Right ventricle myocardium inferior (tissue), 1 donor: ENCODE measurements around the gene TEX261. TPM values are rescaled to one million over a fixed set of nuclear protein-coding genes. Genes with fewer than 3 reads are reported as not detected.
"Not testable (repeated sequence)": the region's sequence is repeated elsewhere in the genome, so short reads cannot be mapped to it uniquely, and the experiment has no call there.

Experiments used
- ATAC-seq: fragments of 200-7000 bp; cut with Tn5 transposase; one replicate; pipeline ENCODE4 v1.9.1; 2020; ENCODE audit warnings: mild to moderate bottlenecking, moderate library complexity
- DNase-seq: peaks from one replicate; pipeline ENCODE4 v3.0.0; 2021; ENCODE audit errors: missing footprints
- intact Hi-C: fragments of 100-400 bp; cut with DNase I; formaldehyde crosslinking; loops from one replicate; pipeline ENCODE4 v1.11.0; 2022
- long read RNA-seq: library from polyadenylated mRNA; unstranded; transcript quantifications from one replicate; pipeline ENCODE4 v2.0.0, GENCODE V29; 2021
- total RNA-seq: library from RNA; stranded (reverse); fragmentation: NEBNext Ultra II Directional; extraction: Animal tissue kit (Norgen Biotek cat#: 25700); gene quantifications from one replicate; pipeline ENCODE4 v1.2.1, GENCODE V29; 2021
- donor health status: DM: no; HTN: yes; CAD: no; lungs with severe emphysema.

Gene TEX261
- total RNA-seq = 63.8 TPM
- long read RNA-seq, transcript TEX261-202 (5 exons, 758 nt) = minor isoform, 8 of 77 reads
- long read RNA-seq, transcript TEX261-201 (6 exons, 3,441 nt) = major isoform, 51 of 77 reads
- long read RNA-seq, partial matches to known transcripts = 3 of 77 reads
- long read RNA-seq, other reads (novel, unspliced or antisense) = 13 of 77 reads

DNA sequence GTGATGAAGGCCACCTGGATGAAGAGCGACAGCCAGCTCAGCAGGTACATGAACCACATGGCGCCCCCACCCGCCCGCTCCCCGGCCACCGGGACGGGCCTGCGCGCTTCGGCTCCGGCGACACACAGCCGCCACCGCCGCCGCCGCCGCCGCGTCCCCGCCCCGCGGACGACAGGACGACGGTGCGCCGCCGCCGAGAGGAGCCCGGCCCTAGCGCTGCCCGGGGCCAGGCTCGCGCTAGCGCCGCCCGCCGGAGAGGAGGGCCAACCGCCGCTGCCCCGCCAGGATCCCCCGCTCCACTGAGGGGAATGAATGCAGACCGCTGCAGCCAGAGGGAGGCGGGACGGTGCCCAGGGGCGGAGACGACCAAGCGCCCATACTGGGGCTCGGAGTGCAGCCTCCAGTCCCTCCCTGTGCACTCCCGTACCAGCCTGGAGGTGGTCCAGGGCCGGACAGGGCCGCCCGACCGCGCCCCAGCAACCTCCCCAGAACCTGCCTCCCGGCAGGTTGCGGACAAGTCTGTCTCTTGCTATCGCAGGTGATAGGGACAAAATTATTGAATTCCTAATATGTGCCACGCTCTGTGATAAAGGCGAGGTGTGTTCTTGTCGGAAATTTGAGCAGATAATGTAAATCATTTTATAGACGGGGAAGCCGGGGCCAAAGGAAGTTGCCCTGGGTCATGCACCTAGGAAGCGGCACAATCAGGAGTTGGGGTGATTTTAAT is at the start of gene TEX261:
TSS of gene TEX261 (minus strand) at position 175 of the 727 bp plus-strand sequence. CDS start at position 59, 116 bp downstream.
- intact Hi-C loops = loop anchor here (2.0 kb wide), 1 partner anchor 74 kb away; the partner anchor contains the start of gene NAGK
- ATAC-seq = peak; percentile 99

GRCh38 chr2:71043531-71044407 is 49.1 kb upstream of the TEX261 start:
- no peak for ATAC-seq
- no peak for DNase-seq
- intact Hi-C loops = no loop called here

More for the DNA sequence above, at the start of gene TEX261:
- DNase-seq = peak; percentile 95

DNA sequence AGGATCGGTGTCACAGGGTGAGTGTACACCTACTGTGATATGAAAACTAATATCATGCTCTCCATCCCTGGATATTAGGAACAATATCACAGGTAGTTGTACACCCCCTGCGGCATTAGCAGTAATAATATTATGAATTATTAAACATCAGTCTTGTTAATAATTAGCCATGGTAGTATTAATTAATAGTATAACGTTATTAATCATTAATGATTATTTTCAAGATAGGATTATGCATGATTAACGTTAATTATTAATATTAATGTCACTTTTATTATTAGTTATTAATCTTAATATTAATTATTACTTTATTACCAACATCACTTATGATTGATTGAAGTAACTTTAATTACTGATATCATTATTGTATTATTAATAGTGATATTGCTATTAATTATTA is 47.6 kb upstream of the TEX261 start:
- intact Hi-C loops = no loop called here
- no peak for ATAC-seq

DNA sequence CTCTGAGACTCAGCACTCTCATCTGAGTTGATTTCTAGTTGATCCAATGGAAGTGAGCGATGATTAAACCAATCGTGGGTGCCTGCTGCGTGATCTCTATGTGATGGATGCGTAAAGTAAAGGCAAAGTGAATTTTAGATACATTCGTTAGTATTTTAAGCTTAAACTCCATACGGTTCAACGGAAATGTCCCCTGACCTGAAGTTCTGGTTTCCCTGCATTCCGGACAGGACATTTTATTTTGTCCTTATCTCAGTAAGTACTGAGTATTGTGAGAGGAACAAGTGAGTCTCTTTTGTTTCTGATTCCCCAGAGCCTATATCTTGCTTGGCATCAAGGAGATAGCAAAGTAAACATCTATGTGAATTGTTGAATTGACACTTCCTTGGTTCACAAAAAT is 41.6 kb upstream of the TEX261 start:
- ATAC-seq, intact Hi-C loops, DNase-seq: not testable (repeated sequence)

More for the DNA sequence above, 47.6 kb upstream of the TEX261 start:
- DNase-seq = no peak

GRCh38 chr2:71023553-71024243 is 29.0 kb upstream of the TEX261 start:
- intact Hi-C loops, DNase-seq, ATAC-seq: not testable (repeated sequence)

DNA sequence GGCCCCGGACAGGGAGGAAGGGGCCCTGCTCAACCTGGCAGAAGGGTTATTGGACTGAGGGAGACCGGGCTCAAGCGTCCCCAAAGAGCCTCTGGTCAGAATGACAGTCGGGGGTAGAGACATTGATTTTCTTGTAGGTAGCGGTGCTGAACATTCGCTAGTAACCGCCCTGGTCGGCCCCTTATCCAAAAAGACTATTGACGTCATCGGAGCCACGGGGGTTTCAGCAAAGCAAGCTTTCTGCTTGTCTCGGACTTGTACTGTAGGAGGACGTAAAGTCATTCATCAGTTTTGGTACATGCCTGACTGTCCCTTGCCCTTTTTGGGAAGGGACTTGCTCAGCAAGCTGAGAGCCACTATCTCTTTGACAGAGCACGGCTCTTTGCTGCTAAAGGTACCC is 26.7 kb upstream of the TEX261 start:
- ATAC-seq, intact Hi-C loops, DNase-seq: not testable (repeated sequence)

- DNase-seq, ATAC-seq, intact Hi-C loops: not testable (repeated sequence)
These were observed 25.3 kb upstream of the TEX261 start for GRCh38 chr2:71019989-71020388.

DNA sequence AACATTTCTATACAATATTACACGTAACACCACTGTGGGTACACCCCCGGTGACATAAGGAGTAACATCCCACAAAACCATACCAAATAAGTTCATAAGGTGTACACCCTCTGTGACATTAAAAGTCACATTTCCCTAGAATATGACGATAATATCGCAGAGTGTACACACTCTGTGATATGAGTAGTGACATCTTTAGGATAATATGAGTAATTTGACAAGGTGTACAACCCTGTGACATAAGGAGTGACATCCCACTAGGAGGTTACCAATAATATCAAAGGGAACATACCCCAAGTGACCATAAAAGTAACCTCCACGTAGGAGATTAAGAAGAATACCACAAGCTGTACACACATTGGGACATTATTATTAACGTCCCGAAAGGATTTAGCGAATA is 24.0 kb upstream of the TEX261 start:
- intact Hi-C loops = no loop called here
- ATAC-seq (no peak), DNase-seq (no peak)

- intact Hi-C loops, ATAC-seq, DNase-seq: not testable (repeated sequence)
These were observed 17.1 kb upstream of the TEX261 start for GRCh38 chr2:71011786-71012185.

DNA sequence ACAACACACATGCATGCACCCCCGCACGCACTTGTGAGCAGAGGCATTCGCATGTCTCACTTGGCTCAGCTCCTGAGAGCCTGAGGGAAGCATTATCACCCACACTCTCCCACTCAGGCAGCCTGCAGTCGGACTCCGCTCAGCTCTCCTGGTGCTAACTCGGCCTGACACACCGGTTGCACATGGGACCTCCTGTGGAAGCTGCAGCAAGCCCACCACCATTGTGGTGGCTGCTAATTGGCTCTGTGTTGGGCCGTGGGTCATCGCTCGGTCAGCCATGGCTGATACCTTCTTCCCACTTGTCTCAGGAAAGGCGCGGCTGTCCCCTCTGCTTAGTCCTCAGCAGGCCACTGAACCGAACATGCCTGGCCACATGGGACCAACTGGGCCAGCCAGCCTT is 13.7 kb upstream of the TEX261 start:
- ATAC-seq = no peak
- intact Hi-C loops = no loop called here
- no peak for DNase-seq

DNA sequence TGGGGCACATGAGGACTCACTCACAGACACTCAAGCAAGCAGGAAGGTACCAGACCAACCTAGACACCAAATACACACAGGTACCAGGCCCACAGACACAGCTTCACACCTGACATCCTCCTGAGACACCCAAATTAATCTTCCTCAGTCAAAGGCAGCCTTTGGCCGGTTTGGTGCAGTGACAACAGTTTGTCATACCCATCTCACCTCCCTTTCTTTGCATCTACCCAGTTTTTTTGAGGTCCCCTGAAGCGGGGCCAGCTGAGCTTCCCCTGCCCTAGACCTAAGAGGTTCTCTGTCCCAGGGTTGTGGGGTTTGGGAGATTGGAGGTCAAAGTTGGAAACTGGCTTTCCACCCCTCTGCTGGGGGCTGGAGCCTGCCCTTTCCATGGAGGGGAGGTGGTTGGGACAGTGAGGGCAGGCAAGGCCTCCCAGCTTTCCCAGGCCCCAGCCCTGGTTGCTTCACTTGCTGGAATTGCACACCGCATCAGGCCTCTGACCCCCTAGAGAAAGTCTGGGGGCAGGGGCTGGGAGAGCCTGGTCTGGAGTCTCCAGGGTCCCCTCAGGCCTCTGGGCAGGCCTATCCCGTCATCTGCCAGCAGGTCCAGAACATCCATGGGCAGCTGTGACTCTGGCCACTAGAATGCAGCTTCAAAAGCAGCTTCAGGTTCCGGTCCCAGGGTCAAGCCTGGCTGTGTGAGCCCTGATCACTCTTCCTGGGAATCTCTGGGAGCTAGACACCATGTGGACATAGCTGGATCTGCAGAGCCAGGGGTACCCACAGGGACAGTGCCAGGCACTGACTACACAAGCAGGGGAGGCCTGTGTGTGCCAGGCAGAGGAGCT is 12.5 kb upstream of the TEX261 start:
- intact Hi-C loops = no loop called here
- DNase-seq = no peak
- ATAC-seq = peak; percentile 16

- intact Hi-C loops = no loop called here
These were observed 11.7 kb upstream of the TEX261 start for GRCh38 chr2:71006323-71006722.

DNA sequence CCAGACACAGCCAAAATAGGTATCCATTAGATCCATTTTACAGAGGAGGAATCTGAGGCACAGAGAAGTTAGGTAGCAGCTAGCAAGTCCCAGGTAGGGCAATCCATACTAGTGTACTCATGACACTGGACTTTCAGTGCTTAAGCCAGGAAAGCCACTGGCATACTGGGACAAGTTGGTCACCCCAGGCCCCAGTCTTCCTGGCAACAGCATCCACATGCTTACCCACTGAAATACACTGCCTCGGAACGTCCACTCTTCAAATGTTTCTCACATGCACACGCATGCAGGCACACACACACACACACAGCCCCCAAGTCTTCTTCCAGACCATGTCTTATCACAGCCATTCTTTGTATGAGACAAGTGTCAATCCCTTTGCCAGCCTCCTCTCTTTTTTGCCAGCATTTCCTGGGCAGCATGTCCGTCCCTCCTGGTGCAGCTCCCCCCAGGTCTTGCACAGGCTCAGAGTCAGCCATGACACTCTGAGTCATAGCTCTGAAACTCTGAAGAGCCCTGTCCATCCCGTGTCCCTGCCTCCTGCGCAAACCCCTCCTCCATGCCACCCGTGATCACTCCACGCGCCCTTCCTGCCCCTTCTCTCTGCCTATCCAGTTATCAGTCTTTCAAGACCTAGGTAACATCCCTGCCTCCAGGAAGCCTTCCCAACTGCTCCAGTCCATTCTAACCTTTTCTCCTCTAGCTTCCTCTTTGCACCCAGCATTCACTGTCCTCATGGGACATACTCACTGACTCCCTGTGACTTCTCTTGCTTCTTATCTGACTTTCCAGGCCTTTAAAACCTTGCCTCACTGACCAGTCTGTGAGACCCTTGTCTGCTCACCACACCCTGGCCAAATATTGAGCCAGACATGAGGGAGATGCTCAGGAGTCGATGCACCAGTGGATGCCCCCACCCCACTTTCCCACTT is 10.9 kb upstream of the TEX261 start:
- intact Hi-C loops = no loop called here
- no peak for ATAC-seq
- no peak for DNase-seq

More at GRCh38 chr2:71006323-71006722, 11.7 kb upstream of the TEX261 start:
- DNase-seq (no peak), ATAC-seq (no peak)

GRCh38 chr2:71004857-71005256 is 10.2 kb upstream of the TEX261 start:
- intact Hi-C loops = loop anchor here (5.0 kb wide), 1 partner anchor 38 kb away; no protein-coding TSS in a partner anchor
- ATAC-seq (no peak), DNase-seq (no peak)

DNA sequence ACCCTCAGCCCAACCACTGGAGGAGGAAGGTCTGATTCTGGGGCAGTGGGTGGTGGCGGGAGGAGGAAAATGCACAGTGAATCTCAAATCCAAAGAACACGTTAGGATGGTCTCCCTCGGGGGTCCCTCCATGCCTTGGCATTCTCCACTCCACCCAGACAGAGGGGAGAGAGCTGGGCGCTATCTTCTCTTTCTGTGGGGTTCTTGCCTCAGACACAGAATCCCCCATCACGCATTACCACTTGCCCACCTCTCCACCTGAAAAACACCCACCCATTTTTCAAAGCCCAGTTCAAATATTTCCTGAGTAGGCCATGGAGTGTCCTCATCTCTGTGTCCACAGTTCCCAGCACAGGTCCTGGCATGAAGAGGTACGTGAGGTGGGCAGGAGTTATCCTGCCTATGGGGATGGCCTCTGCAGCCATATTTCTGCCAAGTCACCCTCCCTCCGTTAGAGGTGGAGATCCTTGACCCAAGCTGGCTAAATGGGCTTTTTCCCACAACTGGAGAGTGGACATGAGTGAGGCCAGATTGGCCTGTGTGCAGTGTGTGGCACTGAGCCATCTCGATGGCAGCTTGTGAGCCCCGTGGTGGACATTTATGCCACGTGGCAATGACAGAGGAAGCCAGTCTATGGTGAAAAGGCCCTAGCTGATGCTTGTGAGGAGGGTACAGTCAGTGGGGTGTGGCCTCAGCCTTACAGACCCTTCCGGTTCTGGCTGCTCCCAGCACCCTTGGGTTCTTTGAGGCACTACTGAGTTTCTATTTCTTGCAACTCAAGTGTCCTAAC is 9.5 kb upstream of the TEX261 start:
- ATAC-seq = no peak

DNA sequence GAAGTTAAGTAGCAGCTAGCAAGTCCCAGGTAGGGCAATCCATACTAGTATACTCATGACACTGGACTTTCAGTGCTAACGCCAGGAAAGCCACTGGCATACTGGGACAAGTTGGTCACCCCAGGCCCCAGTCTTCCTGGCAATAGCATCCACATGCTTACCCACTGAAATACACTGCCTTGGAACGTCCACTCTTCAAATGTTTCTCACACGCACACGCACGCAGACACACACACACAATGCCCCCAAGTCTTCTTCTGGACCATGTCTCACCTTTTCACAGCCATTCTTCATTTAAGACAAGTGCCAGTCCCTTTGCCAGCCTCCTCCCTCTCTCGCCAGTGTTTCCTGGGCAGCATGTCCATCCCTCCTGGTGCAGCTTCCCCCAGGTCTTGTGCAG is 8.7 kb upstream of the TEX261 start:
- DNase-seq (no peak), ATAC-seq (no peak)
- intact Hi-C loops = loop anchor here (5.0 kb wide), 1 partner anchor 36 kb away; no protein-coding TSS in a partner anchor

More for the DNA sequence above, 9.5 kb upstream of the TEX261 start:
- no peak for DNase-seq
- intact Hi-C loops = loop anchor here (5.0 kb wide), 1 partner anchor 37 kb away; no protein-coding TSS in a partner anchor
